Large intestine (tissue), 3 donors: Measurements from ENCODE around the gene HSPB9. TPM values are rescaled to one million over a fixed set of nuclear protein-coding genes. Genes with fewer than 3 reads are reported as not detected.

ENCODE experiments used
- DNase-seq, 2 donors: peaks; one replicate each; pipeline versions ENCODE4 v3.0.0 to v3.0.0-alpha.2; 2013
- H3K27ac ChIP-seq: one replicate; pipeline ENCODE4 v1.5.1; 2013; ENCODE audit warnings: low read length
- H3K27me3 ChIP-seq: 2 replicates; pipeline ENCODE4 v1.6.1; 2013; ENCODE audit warnings: low read length; ENCODE audit not compliant: control insufficient read depth, insufficient read depth
- H3K36me3 ChIP-seq: 2 replicates; pipeline ENCODE4 v1.6.1; 2013; ENCODE audit warnings: low read length; ENCODE audit not compliant: control insufficient read depth, insufficient read depth
- H3K4me1 ChIP-seq: one replicate; pipeline ENCODE4 v1.6.1; 2013; ENCODE audit warnings: low read length; ENCODE audit not compliant: control insufficient read depth, insufficient read depth
- H3K4me3 ChIP-seq: one replicate; pipeline ENCODE4 v1.5.1; 2013; ENCODE audit warnings: low read length
- H3K9me3 ChIP-seq: one replicate; pipeline ENCODE4 v1.6.1; 2013; ENCODE audit warnings: mild to moderate bottlenecking, low read depth, low read length, moderate library complexity; ENCODE audit not compliant: control insufficient read depth
- WGBS: methylation state at CpG from one replicate; pipeline ENCODE4 v1.1.5; 2013; ENCODE audit warnings: low lambda C conversion rate; ENCODE audit not compliant: insufficient coverage; 5-methylcytosine and 5-hydroxymethylcytosine counted together
- polyA plus RNA-seq: library from polyadenylated mRNA; unstranded; fragments of 120-200 nt; gene quantifications from one replicate; pipeline ENCODE4 v1.2.1, GENCODE V29; 2013

HSPB9 gene
- polyA plus RNA-seq, 1 donor = 0.40 TPM

- peaks cover 9% of the 10 kb centered on the region for H3K27me3 ChIP-seq
- H3K36me3 ChIP-seq = no peaks in the 10 kb centered on the region
- DNase-seq = no peak
- 61% methylated on average over 4 of the region's 20 CpGs for WGBS
- peaks cover 2% of the 10 kb centered on the region for H3K9me3 ChIP-seq
- no peaks in the 10 kb centered on the region for H3K4me1 ChIP-seq
- no peak overlapping the region for H3K4me3 ChIP-seq
- no peak overlapping the region for H3K27ac ChIP-seq
Measured at GRCh38 chr17:42087736-42088705, 34.6 kb upstream of the HSPB9 start.

GRCh38 chr17:42088736-42089135 is 33.9 kb upstream of the HSPB9 start:
- Histone ChIP-seq H3K36me3 (no peaks in the 10 kb centered on the region), H3K9me3 (peaks cover 2% of the 10 kb centered on the region), H3K4me1 (no peaks in the 10 kb centered on the region), H3K4me3 (no peak overlapping the region), H3K27ac (no peak overlapping the region), H3K27me3 (peaks cover 9% of the 10 kb centered on the region)
- no peak for DNase-seq
- no CpG with 5 or more reads among the region's 8 CpGs for WGBS

GRCh38 chr17:42090964-42091790 is 31.4 kb upstream of the HSPB9 start:
- Histone ChIP-seq H3K9me3 (peaks cover 2% of the 10 kb centered on the region), H3K27me3 (peaks cover 16% of the 10 kb centered on the region), H3K36me3 (no peaks in the 10 kb centered on the region), H3K4me3 (no peak overlapping the region), H3K4me1 (no peaks in the 10 kb centered on the region), H3K27ac (no peak overlapping the region)
- WGBS = no CpG with 5 or more reads among the region's 8 CpGs
- DNase-seq = no peak

- Histone ChIP-seq H3K4me1 (peaks cover 7% of the 10 kb centered on the region), H3K9me3 (peaks cover 2% of the 10 kb centered on the region), H3K36me3 (no peaks in the 10 kb centered on the region), H3K4me3 (no peak overlapping the region), H3K27ac (no peak overlapping the region), H3K27me3 (peaks cover 34% of the 10 kb centered on the region)
- no CpG with 5 or more reads among the region's 6 CpGs for WGBS
- DNase-seq = no peak
Measured at GRCh38 chr17:42092939-42093338, 29.7 kb upstream of the HSPB9 start.

GRCh38 chr17:42094375-42095069 is 28.1 kb upstream of the HSPB9 start:
- Histone ChIP-seq H3K4me1 (peaks cover 9% of the 10 kb centered on the region), H3K36me3 (no peaks in the 10 kb centered on the region), H3K9me3 (no peaks in the 10 kb centered on the region), H3K27ac (no peak overlapping the region), H3K4me3 (no peak overlapping the region), H3K27me3 (peaks cover 32% of the 10 kb centered on the region)
- no peak for DNase-seq
- 86% methylated on average over 1 of the region's 12 CpGs for WGBS

GRCh38 chr17:42096360-42097111 is 26.1 kb upstream of the HSPB9 start:
- Histone ChIP-seq H3K4me1 (peaks cover 9% of the 10 kb centered on the region), H3K27me3 (peaks cover 32% of the 10 kb centered on the region), H3K9me3 (no peaks in the 10 kb centered on the region), H3K4me3 (no peak overlapping the region), H3K36me3 (no peaks in the 10 kb centered on the region), H3K27ac (no peak overlapping the region)
- DNase-seq = no peak
- WGBS = no CpG with 5 or more reads among the region's 8 CpGs

GRCh38 chr17:42097691-42098631 is 24.6 kb upstream of the HSPB9 start, which contains the start of gene ZNF385C:
ZNF385C (minus strand) TSS chr17:42098473; CDS start chr17:42063056, 35,417 bp downstream.
- Histone ChIP-seq H3K27ac (no peak within 1 kb of the TSS), H3K36me3 (no peaks in the 10 kb centered on the region), H3K4me3 (no peak within 1 kb of the TSS), H3K27me3 (peaks cover 32% of the 10 kb centered on the region), H3K4me1 (peaks cover 9% of the 10 kb centered on the region), H3K9me3 (no peaks in the 10 kb centered on the region)
- WGBS = no CpG with 5 or more reads among the region's 52 CpGs
- no peak for DNase-seq

- peaks cover 32% of the 10 kb centered on the region for H3K27me3 ChIP-seq
- H3K36me3 ChIP-seq = no peaks in the 10 kb centered on the region
- DNase-seq = no peak
- peaks cover 9% of the 10 kb centered on the region for H3K4me1 ChIP-seq
- no CpG with 5 or more reads among the region's 14 CpGs for WGBS
- no peak overlapping the region for H3K27ac ChIP-seq
- H3K4me3 ChIP-seq = no peak overlapping the region
- H3K9me3 ChIP-seq = no peaks in the 10 kb centered on the region
Measured at GRCh38 chr17:42098730-42099399, 23.7 kb upstream of the HSPB9 start.
